ENCODE measurements around the gene PHF12. TPM values are rescaled to one million over a fixed set of nuclear protein-coding genes. Genes with fewer than 3 reads are reported as not detected.

PHF12 gene
- total and polyA plus RNA-seq, 2 of the 8 experiments (the other 6 are each of a cell fraction or from before 2014, with no cell fraction given): 38.8 to 65.7 TPM

DNA sequence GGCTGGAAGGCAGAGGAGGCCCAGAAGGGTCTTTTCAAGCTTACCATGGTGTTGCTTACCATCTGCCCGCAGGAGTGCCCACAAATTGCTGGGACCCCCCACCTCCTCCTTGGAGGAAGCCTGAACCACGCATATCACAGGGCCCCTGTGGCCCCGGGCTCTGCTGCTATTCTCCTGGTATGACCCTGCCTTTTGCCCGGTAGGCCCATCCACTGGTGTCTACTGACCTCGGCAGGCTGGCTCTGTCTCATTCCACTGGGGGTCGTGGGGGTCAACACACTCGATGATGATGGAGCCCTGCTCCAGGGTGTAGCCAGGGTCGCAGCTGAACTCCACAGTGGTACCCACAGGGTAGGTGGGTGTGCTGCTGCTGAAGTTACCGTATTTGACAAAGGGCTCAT lies 8.2 kb upstream of the PHF12 start:
- no peak overlapping the region for H3K4ac ChIP-seq (replicated peaks; ENCODE audit: insufficient read length, low read depth, low read length)
- no peak overlapping the region for H2BK15ac ChIP-seq (ENCODE audit: low read length)
- no peak overlapping the region; the same call in 1 of the 2 replicates for H4K8ac ChIP-seq (ENCODE audit: extremely low read depth, insufficient read depth, low read length)
- H3K9me3 ChIP-seq (ENCODE audit: insufficient read depth in 2 of 2, low read depth in 1 of 2, low read length in 1 of 2): no peaks in the 10 kb centered on the region
- no peak overlapping the region for H3K4me2 ChIP-seq (ENCODE audit: insufficient read depth in 1 of 2, low read depth in 2 of 2, low read length in 2 of 2)
- no peak overlapping the region for H3K23ac ChIP-seq (ENCODE audit: insufficient read length)
- H3K27ac ChIP-seq (ENCODE audit: low read depth, low read length): no peak overlapping the region
- 90% methylated on average over 9 of the region's 9 CpGs; no CpG with 5 or more reads in 1 of the 2 experiments for WGBS, 2 experiments (ENCODE audit: extremely low coverage in 1 of 2, insufficient coverage in 1 of 2, insufficient read length in 1 of 2, insufficient replicate concordance in 2 of 2, low coverage in 1 of 2, low lambda C conversion rate in 2 of 2, missing lambda C conversion rate in 1 of 2)
- no peak overlapping the region for H2BK5ac ChIP-seq (ENCODE audit: low read depth, low read length)
- FAIRE-seq (no peak), DNase-seq (ENCODE audit: low read depth in 1 of 2, low spot score in 2 of 2) (no peak)
- H2BK20ac ChIP-seq (ENCODE audit: low read length): no peak overlapping the region
- H3K9ac ChIP-seq (replicated peaks in 1 of 4; ENCODE audit: extremely low read depth in 1 of 4, low read depth in 3 of 4, low read length in 3 of 4): no peak overlapping the region
- H3K4me1 ChIP-seq (replicated peaks in 1 of 4; ENCODE audit: control insufficient read depth in 3 of 4, insufficient read depth in 4 of 4, low read length in 3 of 4): peaks cover 0 to 9% (median 5%) of the 10 kb centered on the region in 4 experiments; a peak in 3 of 7 replicates
- no peak overlapping the region for H3K56ac ChIP-seq (replicated peaks; ENCODE audit: insufficient read length, low read depth, low read length)
- H3K18ac ChIP-seq (ENCODE audit: extremely low read depth, low read length): no peak overlapping the region
- H2BK12ac ChIP-seq (ENCODE audit: low read depth, low read length): no peak overlapping the region
- H4K20me1 ChIP-seq (replicated peaks in 1 of 2; ENCODE audit: control insufficient read depth in 1 of 2, insufficient read depth in 2 of 2, low read length in 2 of 2): no peaks in the 10 kb centered on the region
- H4K91ac ChIP-seq (replicated peaks; ENCODE audit: insufficient read length, low read length): no peak overlapping the region
- H2AK5ac ChIP-seq (ENCODE audit: low read depth, low read length): no peak overlapping the region
- ChIA-PET POLR2A (ENCODE audit: partially characterized antibody) (interaction anchor here (1.6 to 1.9 kb wide), 2 partner anchors 11 to 157 kb away, joined by 4 to 6 read pairs; no protein-coding TSS in a partner anchor), CTCF (ENCODE audit: partially characterized antibody) (interaction anchor here (1.1 to 15.6 kb wide), 4 partner anchors 9 to 156 kb away, joined by 3 to 548 read pairs (median 4); no protein-coding TSS in a partner anchor)
- no peak overlapping the region for H3K14ac ChIP-seq (ENCODE audit: insufficient read length)
- no peak overlapping the region for H2AFZ ChIP-seq (ENCODE audit: low read length)
- no peaks in the 10 kb centered on the region; a peak in 1 of 7 replicates for H3K27me3 ChIP-seq (replicated peaks in 1 of 4; ENCODE audit: control insufficient read depth in 3 of 4, extremely low read depth in 1 of 4, insufficient read depth in 3 of 4, low read length in 3 of 4)
- H3K79me2 ChIP-seq (ENCODE audit: control insufficient read depth in 1 of 2, insufficient read depth in 2 of 2, low read length in 2 of 2): no peaks in the 10 kb centered on the region
- H3K79me1 ChIP-seq (ENCODE audit: low read depth, low read length): no peaks in the 10 kb centered on the region
- no peak overlapping the region for H3K4me3 ChIP-seq (ENCODE audit: extremely low read depth in 1 of 4, insufficient read depth in 2 of 4, low read depth in 3 of 4, low read length in 4 of 4)
- H3K36me3 ChIP-seq (ENCODE audit: control insufficient read depth in 2 of 4, insufficient read depth in 4 of 4, low read length in 3 of 4): no peaks in the 10 kb centered on the region
- TF ChIP-seq TAF7 (optimal IDR thresholded peaks at IDR 0.05; ENCODE audit: borderline replicate concordance, low read depth, low read length) (no peak), RXRA (IDR thresholded peaks at IDR 0.05; ENCODE audit: insufficient read depth, low read depth, low read length) (no peak), NANOG (IDR thresholded peaks at IDR 0.05; ENCODE audit: insufficient read depth, low read depth, low read length, poor library complexity, severe bottlenecking) (no peak), POU5F1 (IDR thresholded peaks at IDR 0.05; ENCODE audit: low read depth, low read length) (no peak), KDM5A (IDR thresholded peaks at IDR 0.05; ENCODE audit: low read length) (no peak), ATF3 (IDR thresholded peaks at IDR 0.05; ENCODE audit: insufficient read depth, low read depth, low read length) (no peak), GTF2F1 (IDR thresholded peaks at IDR 0.05; ENCODE audit: borderline replicate concordance, low read depth, low read length) (no peak), RBBP5 (IDR thresholded peaks at IDR 0.05; ENCODE audit: borderline replicate concordance, low read depth, low read length) (no peak), CEBPB (IDR thresholded peaks at IDR 0.05; ENCODE audit: low read depth, low read length) (no peak), ZNF274 (IDR thresholded peaks at IDR 0.05; ENCODE audit: borderline replicate concordance, extremely low read depth, low read length) (no peak), RFX5 (IDR thresholded peaks at IDR 0.05; ENCODE audit: borderline replicate concordance, low read depth, low read length) (no peak)
- TF ChIP-seq, protein P1, sequence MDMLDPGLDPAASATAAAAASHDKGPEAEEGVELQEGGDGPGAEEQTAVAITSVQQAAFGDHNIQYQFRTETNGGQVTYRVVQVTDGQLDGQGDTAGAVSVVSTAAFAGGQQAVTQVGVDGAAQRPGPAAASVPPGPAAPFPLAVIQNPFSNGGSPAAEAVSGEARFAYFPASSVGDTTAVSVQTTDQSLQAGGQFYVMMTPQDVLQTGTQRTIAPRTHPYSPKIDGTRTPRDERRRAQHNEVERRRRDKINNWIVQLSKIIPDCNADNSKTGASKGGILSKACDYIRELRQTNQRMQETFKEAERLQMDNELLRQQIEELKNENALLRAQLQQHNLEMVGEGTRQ (IDR thresholded peaks at IDR 0.05; ENCODE audit: low read length): no peak
- H2BK120ac ChIP-seq (replicated peaks; ENCODE audit: low read depth, low read length): no peak overlapping the region
- no peak overlapping the region for H4K5ac ChIP-seq (ENCODE audit: insufficient read length, low read depth, low read length)
- H3K23me2 ChIP-seq (ENCODE audit: low read depth, low read length): no peaks in the 10 kb centered on the region
